MCF 10A (cell line): ENCODE measurements around the gene MGAT4B. TPM values are rescaled to one million over a fixed set of nuclear protein-coding genes. Genes with fewer than 3 reads are reported as not detected.
A peak's percentile ranks its signal among the peaks of the same experiment; 100 is the strongest.

Source experiments
- BruUV-seq: library from RNA; stranded (reverse); fragments of 400-500 nt; replicated peaks from 2 replicates; lab custom pipeline; 2021; lab: Mats Ljungman, UMichigan
- CTCF ChIA-PET: fragments of 300-600 bp; sonication (Branson Sonifier 250); formaldehyde crosslinking; extraction: SDS; loops from one replicate; lab custom pipeline; 2021; ENCODE audit warnings: antibody characterized with exemption, inconsistent platforms; lab: Yijun Ruan, JAX
- POLR2A ChIA-PET: fragments of 300-600, 350-650 bp; sonication (Branson Sonifier 250); formaldehyde crosslinking; extraction: SDS; loops from one replicate; lab custom pipeline; 2020; ENCODE audit warnings: antibody characterized with exemption, inconsistent platforms; lab: Yijun Ruan, JAX
- DNase-seq: peaks from one replicate; pipeline ENCODE4 v3.0.0-alpha.2; 2018; ENCODE audit not compliant: unreplicated experiment
- H3K27ac Mint-ChIP-seq: one replicate; pipeline ENCODE4 v1.8.0; 2022; ENCODE audit warnings: mild to moderate bottlenecking, low read depth, mixed read lengths; ENCODE audit not compliant: unreplicated experiment
- H3K27me3 Mint-ChIP-seq: one replicate; pipeline ENCODE4 v1.8.0; 2022; ENCODE audit warnings: mixed read lengths; ENCODE audit not compliant: insufficient read depth, unreplicated experiment
- H3K36me3 Mint-ChIP-seq: one replicate; pipeline ENCODE4 v1.8.0; 2022; ENCODE audit warnings: mild to moderate bottlenecking, moderate library complexity, mixed read lengths; ENCODE audit not compliant: insufficient read depth, unreplicated experiment
- H3K4me1 Mint-ChIP-seq: one replicate; pipeline ENCODE4 v1.8.0; 2022; ENCODE audit warnings: mixed read lengths; ENCODE audit not compliant: insufficient read depth, unreplicated experiment
- H3K4me3 Mint-ChIP-seq: one replicate; pipeline ENCODE4 v1.8.0; 2022; ENCODE audit warnings: mild to moderate bottlenecking, moderate library complexity, mixed read lengths; ENCODE audit not compliant: unreplicated experiment
- H3K9me3 Mint-ChIP-seq: one replicate; pipeline ENCODE4 v1.8.0; 2022; ENCODE audit warnings: mixed read lengths; ENCODE audit not compliant: unreplicated experiment
- intact Hi-C: fragments of 100-400 bp; cut with micrococcal nuclease; formaldehyde crosslinking; loops from 2 replicates; pipeline ENCODE4 v1.14.1; 2022
- total RNA-seq: library from RNA; stranded (reverse); gene quantifications from 2 replicates; pipeline ENCODE4 v1.2.3, GENCODE V29; 2022
- TF ChIP-seq, protein P1 (sequence below): fragments of 200-600 bp; IDR thresholded peaks from one replicate; pipeline ENCODE4 v1.8.0; 2022; ENCODE audit warnings: antibody characterized with exemption, mild to moderate bottlenecking; ENCODE audit not compliant: unreplicated experiment

Gene MGAT4B
- total RNA-seq, 1 experiment from 2014 or later = 153 TPM

DNA sequence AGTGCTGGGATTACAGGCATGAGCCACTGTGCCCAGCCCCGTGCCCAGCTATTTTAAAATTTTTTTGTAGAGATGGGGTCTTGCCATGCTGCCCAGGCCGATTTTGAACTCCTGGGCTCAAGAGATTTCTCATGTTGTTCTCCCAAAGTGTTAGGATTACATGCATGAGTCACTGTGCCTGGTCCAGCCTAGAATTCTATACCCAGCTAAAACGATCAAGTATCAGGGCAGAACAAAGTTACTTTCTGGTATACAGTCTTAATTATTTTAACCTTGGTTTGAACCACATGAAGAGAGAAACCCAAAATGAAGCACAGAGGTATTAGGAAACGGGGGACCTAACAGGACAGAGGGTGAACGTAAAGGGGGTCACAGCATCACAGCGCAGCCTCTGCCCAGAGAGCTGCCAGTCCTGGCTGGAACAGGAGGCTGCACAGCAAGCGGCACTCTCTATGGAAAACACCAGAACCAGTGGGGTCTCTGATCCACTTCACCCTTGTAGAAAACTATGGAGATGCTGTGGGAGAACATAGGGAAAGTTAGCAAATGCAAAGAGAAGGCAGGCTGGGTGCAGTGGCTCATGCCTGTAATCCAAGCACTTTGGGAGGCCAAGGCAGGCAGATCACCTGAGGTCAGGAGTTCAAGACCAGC is 24.3 kb upstream of the MGAT4B start:
- POLR2A ChIA-PET = interaction anchor here (0.6 to 3.8 kb wide), 7 partner anchors 9 to 28 kb away, joined by 3 to 14 read pairs (median 4); partner anchors contain the start of genes MRNIP and SQSTM1
- H3K9me3 Mint-ChIP-seq = no peaks in the 10 kb centered on the region
- no TSS peak for BruUV-seq
- CTCF ChIA-PET = interaction anchor here (0.6 to 2.5 kb wide), 3 partner anchors 14 to 786 kb away, joined by 3 to 9 read pairs (median 3); no protein-coding TSS in a partner anchor
- no peak overlapping the region for H3K4me3 Mint-ChIP-seq
- H3K27ac Mint-ChIP-seq = peak overlapping the region; percentile 16
- TF ChIP-seq, protein P1, sequence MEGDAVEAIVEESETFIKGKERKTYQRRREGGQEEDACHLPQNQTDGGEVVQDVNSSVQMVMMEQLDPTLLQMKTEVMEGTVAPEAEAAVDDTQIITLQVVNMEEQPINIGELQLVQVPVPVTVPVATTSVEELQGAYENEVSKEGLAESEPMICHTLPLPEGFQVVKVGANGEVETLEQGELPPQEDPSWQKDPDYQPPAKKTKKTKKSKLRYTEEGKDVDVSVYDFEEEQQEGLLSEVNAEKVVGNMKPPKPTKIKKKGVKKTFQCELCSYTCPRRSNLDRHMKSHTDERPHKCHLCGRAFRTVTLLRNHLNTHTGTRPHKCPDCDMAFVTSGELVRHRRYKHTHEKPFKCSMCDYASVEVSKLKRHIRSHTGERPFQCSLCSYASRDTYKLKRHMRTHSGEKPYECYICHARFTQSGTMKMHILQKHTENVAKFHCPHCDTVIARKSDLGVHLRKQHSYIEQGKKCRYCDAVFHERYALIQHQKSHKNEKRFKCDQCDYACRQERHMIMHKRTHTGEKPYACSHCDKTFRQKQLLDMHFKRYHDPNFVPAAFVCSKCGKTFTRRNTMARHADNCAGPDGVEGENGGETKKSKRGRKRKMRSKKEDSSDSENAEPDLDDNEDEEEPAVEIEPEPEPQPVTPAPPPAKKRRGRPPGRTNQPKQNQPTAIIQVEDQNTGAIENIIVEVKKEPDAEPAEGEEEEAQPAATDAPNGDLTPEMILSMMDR = no peak
- H3K27me3 Mint-ChIP-seq = no peaks in the 10 kb centered on the region
- intact Hi-C loops = no loop called here
- peaks cover 14% of the 10 kb centered on the region for H3K4me1 Mint-ChIP-seq
- DNase-seq = no peak
- peaks cover 99% of the 10 kb centered on the region for H3K36me3 Mint-ChIP-seq

DNA sequence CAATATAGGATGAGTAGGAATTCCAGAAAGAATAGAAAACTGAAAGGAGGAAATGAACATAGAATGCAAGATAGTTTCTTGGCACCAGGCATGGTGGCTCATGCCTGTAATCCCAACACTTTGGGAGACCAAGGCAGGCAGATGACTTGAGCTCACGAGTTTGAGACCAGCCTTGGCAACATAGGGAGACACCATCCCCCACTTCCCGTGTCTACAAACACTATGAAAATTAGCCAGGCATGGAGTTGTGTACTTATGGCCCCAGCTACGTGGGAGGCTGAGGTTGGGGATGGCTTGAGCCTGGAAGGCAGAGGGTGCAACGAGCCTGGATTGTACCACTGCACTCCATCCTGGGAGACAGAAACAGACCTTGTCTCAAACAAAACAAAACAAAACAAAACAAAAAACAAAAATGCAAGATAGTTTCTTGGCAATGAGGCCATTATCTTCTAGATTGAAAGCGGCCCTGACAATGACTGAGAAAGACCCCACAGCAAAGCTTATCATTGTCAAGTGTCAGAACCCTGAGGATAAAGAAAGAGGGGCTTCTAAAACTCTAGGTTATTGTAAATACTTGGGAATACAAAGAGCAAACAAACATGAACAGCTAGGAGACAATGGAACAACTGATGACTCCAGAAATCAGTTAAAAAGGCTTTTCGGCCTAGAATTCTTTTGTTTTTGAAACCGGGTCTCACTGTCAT is 23.2 kb upstream of the MGAT4B start:
- intact Hi-C loops = no loop called here
- Mint-ChIP-seq H3K36me3 (peaks cover 99% of the 10 kb centered on the region), H3K27ac (peak overlapping the region; percentile 69), H3K9me3 (no peaks in the 10 kb centered on the region), H3K4me3 (no peak overlapping the region), H3K27me3 (no peaks in the 10 kb centered on the region), H3K4me1 (peaks cover 15% of the 10 kb centered on the region)
- ChIA-PET POLR2A (interaction anchor here (0.9 to 3.8 kb wide), 6 partner anchors 8 to 67 kb away, joined by 3 to 14 read pairs (median 4); partner anchors contain the start of genes MRNIP and SQSTM1), CTCF (interaction anchor here (0.6 to 0.8 kb wide), 2 partner anchors 33 to 63 kb away, joined by 3 read pairs; no protein-coding TSS in a partner anchor)
- no TSS peak for BruUV-seq
- DNase-seq = no peak
- TF ChIP-seq, protein P1 = no peak

DNA sequence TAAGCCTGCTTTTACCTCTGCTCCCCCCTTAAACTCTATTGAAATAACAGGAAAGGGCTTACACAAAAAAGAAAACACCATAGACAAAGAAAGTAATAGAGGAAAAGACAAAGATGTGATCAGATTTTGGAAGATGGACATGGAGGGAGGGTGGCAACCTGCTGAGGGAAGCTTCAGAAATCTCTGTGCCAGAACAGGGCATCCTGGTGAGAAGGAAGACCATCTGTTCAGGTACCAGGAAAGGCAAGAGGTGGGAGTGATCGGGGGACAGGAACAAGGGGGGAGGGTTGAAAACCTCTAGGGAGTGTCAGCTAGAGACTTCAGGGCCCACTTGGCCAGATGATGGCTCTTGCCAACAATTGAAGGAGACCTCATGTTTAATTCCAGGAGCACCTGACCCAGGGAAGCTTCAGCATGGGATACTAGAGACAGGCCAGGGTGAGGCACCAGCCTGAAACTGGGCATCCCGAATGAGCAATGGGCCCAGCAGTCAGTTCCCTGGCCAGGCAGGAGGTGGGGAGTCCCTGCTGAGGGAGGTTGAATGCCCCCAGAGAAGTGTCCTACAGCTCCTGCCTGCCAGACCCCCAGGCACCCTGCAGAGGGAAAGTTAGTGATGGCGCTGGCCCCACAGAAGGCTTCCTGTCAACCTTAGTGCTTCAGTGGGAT is 22.2 kb upstream of the MGAT4B start:
- TF ChIP-seq, protein P1 = no peak
- BruUV-seq = no TSS peak

More for the DNA sequence above, 22.2 kb upstream of the MGAT4B start:
- intact Hi-C loops = no loop called here
- POLR2A ChIA-PET = interaction anchor here (0.9 to 3.8 kb wide), 3 partner anchors 8 to 66 kb away, joined by 3 to 14 read pairs (median 4); partner anchors contain the start of gene SQSTM1
- H3K27me3 Mint-ChIP-seq = no peaks in the 10 kb centered on the region
- peaks cover 100% of the 10 kb centered on the region for H3K36me3 Mint-ChIP-seq
- H3K4me1 Mint-ChIP-seq = peaks cover 20% of the 10 kb centered on the region
- no peak overlapping the region for H3K27ac Mint-ChIP-seq
- DNase-seq = no peak
- H3K9me3 Mint-ChIP-seq = no peaks in the 10 kb centered on the region
- no peak overlapping the region for H3K4me3 Mint-ChIP-seq
- CTCF ChIA-PET = interaction anchor here (0.6 kb wide), 1 partner anchor 66 kb away, joined by 3 read pairs; no protein-coding TSS in a partner anchor
